Amniotic epithelial cell (primary cell): ENCODE data around the gene TOX2.

Experiments used
- DNase-seq: peaks from one replicate; pipeline ENCODE4 v3.0.0-alpha.2; 2010; ENCODE audit warnings: low read depth

Gene TOX2

DNA sequence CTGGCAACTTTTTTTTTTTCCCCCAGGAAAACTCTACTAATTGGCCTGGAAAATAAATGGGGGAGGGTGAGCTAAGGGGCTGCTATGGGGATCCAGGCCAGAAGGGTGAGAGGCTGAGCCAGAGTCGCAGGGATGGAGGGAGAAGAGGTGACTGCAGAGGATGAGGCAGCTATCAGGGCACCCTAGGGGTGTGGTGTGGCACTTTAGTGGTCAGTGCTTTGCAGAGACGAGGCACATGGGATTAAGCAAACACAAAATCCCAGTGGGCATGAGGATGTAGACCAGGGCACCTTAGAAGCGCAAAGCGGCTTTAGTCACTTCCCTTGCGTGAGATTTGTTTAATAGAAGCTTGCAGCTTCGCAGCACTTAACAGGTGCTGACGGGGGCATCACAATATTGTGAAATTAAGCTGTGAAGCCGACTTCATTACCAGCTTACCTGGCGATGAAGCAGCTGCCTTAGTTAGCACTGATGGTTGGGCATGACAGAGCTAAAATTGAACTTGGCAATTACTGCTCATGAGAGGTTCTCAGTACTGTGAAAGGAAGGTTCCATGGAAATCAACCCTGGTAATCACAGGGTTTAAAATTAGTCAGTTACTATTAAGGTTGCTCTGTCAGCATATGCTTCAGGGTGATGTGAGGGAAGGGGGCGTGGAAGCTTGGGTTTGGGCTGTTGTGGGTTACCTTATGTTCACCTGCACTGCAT, 26.0 kb downstream of the TOX2 start:
- DNase-seq, result no peak

GRCh38 chr20:43941476-43942200, 27.0 kb downstream of the TOX2 start:
- no peak for DNase-seq

GRCh38 chr20:43942201-43942590, 27.5 kb downstream of the TOX2 start:
- no peak for DNase-seq

- DNase-seq, result peak; percentile 81
Measured at GRCh38 chr20:43942667-43943285, 28.1 kb downstream of the TOX2 start.

- no peak for DNase-seq
Measured at GRCh38 chr20:43943725-43944124, 29.1 kb downstream of the TOX2 start.

GRCh38 chr20:43944653-43945235, 30.1 kb downstream of the TOX2 start:
- no peak for DNase-seq

DNA sequence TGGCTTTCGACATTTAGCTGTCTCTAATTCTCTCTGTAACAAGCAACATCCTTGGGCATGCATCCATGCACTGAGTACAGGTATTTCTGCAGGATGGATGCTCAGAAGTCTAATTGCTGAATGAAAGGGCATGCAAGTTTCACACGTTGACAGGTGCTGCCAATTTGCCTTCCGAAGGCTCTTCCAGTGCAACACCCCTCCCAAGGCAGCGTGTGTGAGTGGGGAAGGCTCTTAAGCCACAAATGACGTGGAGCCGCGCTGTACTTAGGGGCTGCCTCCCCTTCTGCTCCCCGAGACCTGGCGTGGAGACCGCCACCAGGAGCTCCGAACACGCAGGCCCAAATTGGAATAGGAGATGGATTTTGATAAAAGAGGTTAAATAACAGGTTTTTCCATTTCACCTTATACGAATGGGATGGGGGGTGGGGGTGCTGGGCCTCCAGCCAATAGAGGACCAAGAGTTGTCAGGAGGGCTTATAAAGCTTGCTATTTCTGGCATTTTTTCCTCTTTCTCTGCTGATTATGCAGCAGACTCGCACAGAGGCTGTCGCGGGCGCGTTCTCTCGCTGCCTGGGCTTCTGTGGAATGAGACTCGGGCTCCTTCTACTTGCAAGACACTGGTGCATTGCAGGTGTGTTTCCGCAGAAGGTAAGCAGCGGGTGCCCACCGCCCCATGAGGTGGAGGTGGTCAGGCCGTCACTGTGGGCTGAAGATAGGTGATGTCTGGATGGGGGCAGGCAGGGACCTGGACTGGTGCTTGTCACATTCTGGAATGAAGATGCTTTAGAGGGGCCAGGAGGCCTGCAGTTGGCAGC, 30.9 kb downstream of the TOX2 start:
- DNase-seq, result no peak

GRCh38 chr20:43946206-43946491, 31.5 kb downstream of the TOX2 start:
- DNase-seq, result no peak

- DNase-seq, result no peak
Measured at GRCh38 chr20:43946659-43947315, 32.1 kb downstream of the TOX2 start.

DNA sequence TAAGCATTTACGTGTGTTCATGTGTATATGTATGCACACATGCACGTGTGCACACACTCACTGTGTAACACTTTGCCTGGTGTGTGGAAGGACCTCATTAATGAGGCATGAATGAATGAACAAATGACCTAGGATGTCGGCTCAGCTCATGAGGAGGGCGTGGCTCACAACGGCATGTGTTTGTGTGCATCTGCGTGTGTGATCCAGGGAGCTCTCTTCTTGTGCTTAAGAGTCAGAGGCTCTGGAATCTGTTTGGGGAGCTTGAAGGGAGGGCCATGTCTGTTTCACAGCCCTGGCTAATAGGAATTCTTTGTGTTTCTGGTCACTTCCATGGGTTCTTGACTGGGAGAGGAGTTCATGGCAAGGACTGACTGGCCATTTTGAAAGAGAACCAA, 32.7 kb downstream of the TOX2 start:
- peak; percentile 45 for DNase-seq

GRCh38 chr20:43948455-43948854, 33.8 kb downstream of the TOX2 start:
- DNase-seq, result no peak

DNA sequence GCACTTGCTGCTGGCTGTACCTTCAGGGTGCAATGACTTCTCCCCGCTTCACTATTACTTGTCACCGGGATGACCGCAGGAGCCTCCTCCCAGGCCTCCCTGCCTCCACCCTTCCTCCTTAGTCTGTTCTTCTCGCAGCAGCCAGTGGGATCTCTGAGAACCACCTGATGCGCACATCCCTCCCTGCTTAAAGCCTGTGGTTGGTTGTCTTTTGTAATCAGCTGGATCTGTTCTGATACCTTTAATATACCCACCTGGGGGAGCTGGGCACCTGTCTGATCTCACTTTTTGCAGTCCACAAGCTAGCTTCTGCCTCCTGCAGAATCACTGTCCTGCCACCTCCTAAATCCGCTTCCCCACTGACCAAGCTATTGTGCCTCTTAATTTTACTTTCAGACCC, 34.6 kb downstream of the TOX2 start:
- DNase-seq, result no peak

DNA sequence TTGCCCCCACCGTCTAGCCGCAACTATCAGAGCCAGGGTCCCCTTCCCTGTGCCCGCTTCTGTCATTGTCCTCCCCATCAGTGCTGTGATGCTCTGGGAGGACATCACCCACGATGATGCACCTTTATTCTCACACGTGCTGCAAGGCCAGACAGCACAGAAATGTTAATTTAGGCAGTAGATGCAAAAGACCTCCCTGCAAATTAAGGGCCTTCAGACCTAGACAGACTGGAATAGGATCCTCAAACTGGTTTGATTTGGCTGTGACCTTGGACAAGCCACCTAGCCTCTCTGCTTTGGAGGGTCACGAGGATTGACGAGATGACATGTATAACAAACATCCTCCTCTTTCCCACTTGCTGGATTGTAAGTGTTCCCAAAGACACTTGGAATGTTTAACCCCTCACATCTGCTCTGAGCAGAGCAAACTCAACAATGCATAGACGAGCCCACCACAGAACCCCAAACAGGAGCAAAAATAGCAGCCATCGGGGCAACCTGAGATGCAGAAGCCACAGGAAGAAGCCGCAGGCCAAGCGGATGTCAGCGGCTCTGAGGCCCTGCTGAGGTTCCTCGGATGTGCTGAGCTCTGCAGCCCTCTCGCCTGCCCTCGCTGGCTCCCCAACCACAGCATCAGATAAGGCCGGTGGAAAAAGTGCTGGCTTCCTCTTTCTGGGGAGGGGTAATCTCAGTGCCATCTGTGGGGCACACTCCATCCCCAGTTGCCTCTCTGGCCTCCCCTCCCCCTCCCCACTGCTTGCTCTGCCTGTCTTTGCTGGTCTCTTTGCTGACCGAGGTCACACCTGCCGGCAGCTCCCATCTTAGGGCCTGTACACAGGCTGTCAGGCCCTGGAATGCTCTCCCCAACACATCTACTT, 35.3 kb downstream of the TOX2 start:
- DNase-seq, result peak; percentile 62

- DNase-seq, result peak; percentile 41
Measured at GRCh38 chr20:43953919-43954592, 39.4 kb downstream of the TOX2 start.

DNA sequence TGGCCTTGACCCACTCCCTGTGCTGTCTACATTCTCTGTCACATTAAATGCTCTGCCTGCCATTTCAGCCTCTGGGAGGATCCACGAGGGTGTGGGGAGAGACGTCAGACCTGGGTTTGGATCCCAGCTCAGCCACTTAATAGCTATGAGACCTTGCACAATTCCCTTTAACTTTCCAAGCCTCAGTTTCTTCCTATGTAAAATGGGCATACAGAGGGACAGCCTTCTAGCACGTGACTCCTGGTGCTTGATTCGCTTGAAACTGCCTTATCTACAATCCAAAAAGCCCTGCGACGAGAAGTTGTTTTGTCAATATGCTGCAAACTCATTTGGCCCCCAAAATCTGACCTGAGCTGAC, 40.0 kb downstream of the TOX2 start:
- DNase-seq, result no peak

DNA sequence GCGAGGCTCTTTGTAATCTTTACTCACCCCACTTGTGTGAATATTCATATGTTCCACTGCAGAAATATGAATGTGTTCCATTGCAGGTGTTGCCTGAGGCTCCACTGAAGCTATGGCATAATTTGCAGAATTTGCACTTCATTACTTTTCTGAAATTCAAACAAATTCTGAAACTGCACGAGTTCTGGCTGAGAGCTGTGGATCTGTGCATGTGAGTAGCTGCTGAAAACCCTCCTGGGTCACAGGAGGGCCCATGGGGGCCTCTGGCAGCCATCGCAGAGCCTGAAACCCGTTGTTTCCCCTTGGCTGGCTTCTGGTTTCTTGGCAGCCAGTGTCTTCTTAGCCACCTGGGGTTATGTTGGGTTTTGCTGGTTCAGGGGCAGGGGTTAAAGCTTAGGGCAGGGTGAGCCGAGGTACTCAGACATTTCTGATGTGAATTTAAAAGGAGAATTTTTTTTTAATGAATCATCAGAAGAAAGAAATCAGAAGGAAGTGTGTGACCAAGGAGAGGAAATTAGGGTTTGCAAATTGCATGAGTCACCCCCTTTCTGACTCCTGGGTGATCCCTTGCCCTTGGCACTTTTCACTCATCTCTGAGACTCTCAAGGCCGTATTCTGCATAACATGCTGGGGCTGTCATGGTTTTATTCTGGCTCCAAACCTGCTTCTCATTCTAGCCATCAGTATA, 40.6 kb downstream of the TOX2 start:
- DNase-seq, result peak; percentile 94

- no peak for DNase-seq
Measured at GRCh38 chr20:43955750-43956191, 41.1 kb downstream of the TOX2 start.

DNA sequence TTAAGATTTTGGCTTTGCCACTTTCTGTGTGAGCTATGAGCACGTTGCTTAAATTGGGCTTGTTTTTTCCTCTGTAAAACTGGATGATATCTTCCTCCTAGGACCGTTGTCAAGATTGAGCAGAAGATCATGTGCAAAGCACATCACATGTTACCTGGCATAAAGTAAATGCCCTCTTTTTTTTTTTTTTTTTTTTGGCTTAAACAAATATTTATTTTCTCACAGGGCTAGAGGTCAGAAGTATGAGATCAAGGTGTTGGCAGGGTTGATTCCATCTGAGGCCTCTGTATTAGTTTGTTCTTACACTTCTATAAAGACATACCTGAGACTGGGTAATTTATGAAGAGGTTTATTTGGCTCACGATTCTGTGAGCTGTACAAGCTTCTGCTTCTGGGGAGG, 42.7 kb downstream of the TOX2 start:
- DNase-seq, result no peak

DNA sequence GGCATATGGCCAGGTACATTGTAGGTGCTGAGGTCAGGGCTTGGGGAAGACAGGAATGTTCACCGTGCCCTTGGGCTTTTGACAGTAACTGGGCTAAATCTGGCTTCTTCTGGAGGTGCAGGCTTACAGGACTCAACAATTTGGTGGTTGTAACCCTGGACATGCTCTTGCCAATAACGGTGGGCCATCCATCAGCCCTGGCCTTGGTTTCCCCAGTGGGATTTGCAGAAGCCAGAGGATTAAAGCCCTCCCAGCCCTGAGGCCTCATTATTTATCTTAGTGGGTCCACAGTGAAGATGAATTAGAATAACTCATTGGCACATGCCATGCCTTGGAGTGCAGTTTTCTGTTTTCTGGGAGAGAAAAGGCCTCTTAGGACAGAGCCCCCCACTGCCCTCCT, 44.0 kb downstream of the TOX2 start:
- no peak for DNase-seq
